Esophagus (tissue), 2 donors: ENCODE results near the gene NOTUM. TPM values are rescaled to one million over a fixed set of nuclear protein-coding genes. Genes with fewer than 3 reads are reported as not detected.

Experiments used
- H3K27ac ChIP-seq, 2 donors: one replicate each; pipeline ENCODE4 v1.5.1; 2013; ENCODE audit warnings: low read depth in 2 of 2, mild to moderate bottlenecking in 2 of 2, inconsistent platforms in 1 of 2, low read length in 1 of 2, moderate library complexity in 1 of 2
- H3K27me3 ChIP-seq, 2 donors: one replicate each; pipeline ENCODE4 v1.6.1; 2013; ENCODE audit warnings: low read length in 2 of 2, control low read depth in 1 of 2, mild to moderate bottlenecking in 1 of 2; ENCODE audit not compliant: insufficient read depth in 2 of 2, control insufficient read depth in 1 of 2
- H3K36me3 ChIP-seq, 2 donors: one replicate each; pipeline ENCODE4 v1.6.1; 2013; ENCODE audit warnings: low read length in 1 of 2; ENCODE audit not compliant: control insufficient read depth in 2 of 2, insufficient read depth in 2 of 2
- H3K4me1 ChIP-seq, 2 donors: one replicate each; pipeline ENCODE4 v1.6.1; 2013; ENCODE audit warnings: low read length in 1 of 2; ENCODE audit not compliant: control insufficient read depth in 2 of 2, insufficient read depth in 2 of 2
- H3K4me3 ChIP-seq, 2 donors: one replicate each; pipeline ENCODE4 v1.5.1; 2013; ENCODE audit warnings: low read length in 2 of 2, mild to moderate bottlenecking in 2 of 2, low read depth in 1 of 2, moderate library complexity in 1 of 2
- H3K9me3 ChIP-seq, 2 donors: one replicate each; pipeline ENCODE4 v1.6.1; 2013; ENCODE audit warnings: mild to moderate bottlenecking in 2 of 2, low read depth in 1 of 2, low read length in 1 of 2, moderate library complexity in 1 of 2; ENCODE audit not compliant: control insufficient read depth in 2 of 2, insufficient read depth in 1 of 2
- WGBS, 2 donors: extraction: QIAGEN DNeasy Blood & Tissue Kit; methylation state at CpG; one replicate each; pipeline ENCODE4 v1.1.7; 2013; 5-methylcytosine and 5-hydroxymethylcytosine counted together
- polyA plus RNA-seq, 2 donors: library from polyadenylated mRNA; stranded (reverse); fragments of 200-250 nt; gene quantifications; one replicate each; pipeline ENCODE4 v1.2.3, GENCODE V29; 2013
- donor health status: healthy with polysubstance abuse.
- donor health status: Bipolar disorder and iron deficiency.

Gene NOTUM
- polyA plus RNA-seq, 2 donors: 0.07 to 0.08 TPM

- H3K27me3 ChIP-seq: no peaks in the 10 kb centered on the region
- WGBS, 2 donors: 1% methylated on average over 47 to 55 of the region's 55 CpGs
- H3K36me3 ChIP-seq: peaks cover 3 to 69% of the 10 kb centered on the region in 2 donors
- H3K4me1 ChIP-seq: peaks cover 8 to 21% of the 10 kb centered on the region in 2 donors
- H3K4me3 ChIP-seq: peak overlapping the region; percentile 70 to 72
- no peaks in the 10 kb centered on the region for H3K9me3 ChIP-seq
- peak overlapping the region; percentile 51 to 65 for H3K27ac ChIP-seq
These were observed 50.1 kb downstream of the NOTUM start for GRCh38 chr17:81910840-81911276.

GRCh38 chr17:81909966-81910839 lies 50.8 kb downstream of the NOTUM start:
- H3K36me3 ChIP-seq: peaks cover 3 to 67% of the 10 kb centered on the region in 2 donors
- 34 to 39% methylated on average over 23 of the region's 23 CpGs for WGBS, 2 donors
- peak overlapping the region; percentile 51 to 65 for H3K27ac ChIP-seq

GRCh38 chr17:81909231-81909630 lies 51.8 kb downstream of the NOTUM start:
- Histone ChIP-seq H3K36me3 (peaks cover 3 to 66% of the 10 kb centered on the region in 2 donors), H3K4me3 (no peak overlapping the region)

More at GRCh38 chr17:81909966-81910839, 50.8 kb downstream of the NOTUM start:
- Histone ChIP-seq H3K27me3 (no peaks in the 10 kb centered on the region), H3K9me3 (no peaks in the 10 kb centered on the region), H3K4me1 (peaks cover 5 to 16% of the 10 kb centered on the region in 2 donors), H3K4me3 (peak overlapping the region; percentile 70 to 72)

GRCh38 chr17:81908793-81909192 lies 52.2 kb downstream of the NOTUM start:
- Histone ChIP-seq H3K4me1 (peaks cover 5 to 14% of the 10 kb centered on the region in 2 donors), H3K9me3 (no peaks in the 10 kb centered on the region), H3K36me3 (peaks cover 3 to 65% of the 10 kb centered on the region in 2 donors), H3K27ac (no peak overlapping the region), H3K27me3 (no peaks in the 10 kb centered on the region), H3K4me3 (no peak overlapping the region)
- WGBS, 2 donors: 94% methylated on average over 11 of the region's 11 CpGs

More at GRCh38 chr17:81909231-81909630, 51.8 kb downstream of the NOTUM start:
- no peaks in the 10 kb centered on the region for H3K27me3 ChIP-seq
- no peak overlapping the region for H3K27ac ChIP-seq
- 90 to 95% methylated on average over 12 of the region's 12 CpGs for WGBS, 2 donors
- H3K4me1 ChIP-seq: peaks cover 5 to 14% of the 10 kb centered on the region in 2 donors
- H3K9me3 ChIP-seq: no peaks in the 10 kb centered on the region

GRCh38 chr17:81907219-81908145 lies 53.5 kb downstream of the NOTUM start:
- no peak overlapping the region for H3K27ac ChIP-seq
- H3K4me1 ChIP-seq: peaks cover 7 to 16% of the 10 kb centered on the region in 2 donors
- no peaks in the 10 kb centered on the region for H3K27me3 ChIP-seq
- H3K4me3 ChIP-seq: no peak overlapping the region
- peaks cover 3 to 55% of the 10 kb centered on the region in 2 donors for H3K36me3 ChIP-seq
- H3K9me3 ChIP-seq: no peaks in the 10 kb centered on the region
- WGBS, 2 donors: 93 to 95% methylated on average over 26 of the region's 26 CpGs

- H3K36me3 ChIP-seq: peaks cover 3 to 49% of the 10 kb centered on the region in 2 donors
- no peaks in the 10 kb centered on the region for H3K9me3 ChIP-seq
- H3K27me3 ChIP-seq: no peaks in the 10 kb centered on the region
- H3K4me3 ChIP-seq: no peak overlapping the region
- peaks cover 10 to 19% of the 10 kb centered on the region in 2 donors for H3K4me1 ChIP-seq
- no peak overlapping the region for H3K27ac ChIP-seq
- WGBS, 2 donors: 89% methylated on average over 15 of the region's 15 CpGs
These were observed 54.3 kb downstream of the NOTUM start for GRCh38 chr17:81906476-81907218.

GRCh38 chr17:81905993-81906392 lies 55.0 kb downstream of the NOTUM start:
- Histone ChIP-seq H3K27me3 (no peaks in the 10 kb centered on the region), H3K27ac (no peak overlapping the region), H3K36me3 (peaks cover 3 to 49% of the 10 kb centered on the region in 2 donors), H3K9me3 (no peaks in the 10 kb centered on the region), H3K4me1 (peaks cover 10 to 21% of the 10 kb centered on the region in 2 donors), H3K4me3 (no peak overlapping the region)
- 93 to 95% methylated on average over 10 of the region's 10 CpGs for WGBS, 2 donors

GRCh38 chr17:81905424-81905875 lies 55.5 kb downstream of the NOTUM start:
- Histone ChIP-seq H3K27ac (no peak overlapping the region), H3K36me3 (peaks cover 3 to 50% of the 10 kb centered on the region in 2 donors), H3K27me3 (no peaks in the 10 kb centered on the region), H3K9me3 (no peaks in the 10 kb centered on the region), H3K4me3 (no peak overlapping the region), H3K4me1 (peaks cover 10 to 20% of the 10 kb centered on the region in 2 donors)
- WGBS, 2 donors: 91 to 93% methylated on average over 16 of the region's 16 CpGs
